ENCODE data around the gene KLK1. TPM values are rescaled to one million over a fixed set of nuclear protein-coding genes. Genes with fewer than 3 reads are reported as not detected.
"Not testable (repeated sequence)": the region's sequence is repeated elsewhere in the genome, so short reads cannot be mapped to it uniquely, and the experiment has no call there.

KLK1 gene
- total RNA-seq, 1 donor from 2014 or later: not detected

- intact Hi-C loops (cut with DNase I): no loop called here
These were observed 47.5 kb downstream of the KLK1 start for GRCh38 chr19:50776131-50776530.

GRCh38 chr19:50773454-50773853 lies 50.1 kb downstream of the KLK1 start:
- intact Hi-C loops (cut with DNase I); DNase-seq (ENCODE audit: low spot score): not testable (repeated sequence)

More at GRCh38 chr19:50776131-50776530, 47.5 kb downstream of the KLK1 start:
- no peak for DNase-seq (ENCODE audit: low spot score)

GRCh38 chr19:50772912-50773311 lies 50.7 kb downstream of the KLK1 start:
- DNase-seq (ENCODE audit: low spot score); intact Hi-C loops (cut with DNase I): not testable (repeated sequence)

GRCh38 chr19:50772476-50772875 lies 51.1 kb downstream of the KLK1 start:
- intact Hi-C loops (cut with DNase I): no loop called here
- no peak for DNase-seq (ENCODE audit: low spot score)

- intact Hi-C loops (cut with DNase I): no loop called here
- no peak for DNase-seq (ENCODE audit: low spot score)
These were observed 52.7 kb downstream of the KLK1 start for GRCh38 chr19:50770888-50771287.

- intact Hi-C loops (cut with DNase I); DNase-seq (ENCODE audit: low spot score): not testable (repeated sequence)
These were observed 53.4 kb downstream of the KLK1 start, which contains the start of gene GPR32 for GRCh38 chr19:50770164-50770563. Gene GPR32, plus strand, starts transcription at chr19:50770464. Its CDS starts 137 bp downstream, at chr19:50770601.

Other genes with a start within 250 kb of the KLK1 start
- gene SYT3, start 183.9 kb downstream of the KLK1 start, total RNA-seq: not detected
- 2.1 TPM for gene C19orf81, start 174.3 kb downstream of the KLK1 start, total RNA-seq
- 1.3 TPM for gene SHANK1, start 104.0 kb downstream of the KLK1 start, total RNA-seq
- 5.1 TPM for gene CLEC11A, start 100.4 kb downstream of the KLK1 start, total RNA-seq
- gene GPR32, start 53.3 kb downstream of the KLK1 start, total RNA-seq: not detected
- not detected for gene ACP4, start 33.4 kb downstream of the KLK1 start, total RNA-seq
- not detected for gene KLK15, start 9.8 kb upstream of the KLK1 start, total RNA-seq
- not detected for gene KLK3, start 31.1 kb upstream of the KLK1 start, total RNA-seq
- not detected for gene KLK2, start 49.7 kb upstream of the KLK1 start, total RNA-seq
- gene KLK4, start 87.6 kb upstream of the KLK1 start, total RNA-seq: not detected
- not detected for gene KLK5, start 129.3 kb upstream of the KLK1 start, total RNA-seq
- gene KLK6, start 145.8 kb upstream of the KLK1 start, total RNA-seq: not detected
- not detected for gene KLK7, start 160.1 kb upstream of the KLK1 start, total RNA-seq
- not detected for gene KLK8, start 177.8 kb upstream of the KLK1 start, total RNA-seq
- not detected for gene KLK10, start 195.9 kb upstream of the KLK1 start, total RNA-seq
- gene KLK11, start 202.8 kb upstream of the KLK1 start, total RNA-seq: not detected
- gene KLK12, start 211.2 kb upstream of the KLK1 start, total RNA-seq: not detected
- gene KLK13, start 241.3 kb upstream of the KLK1 start, total RNA-seq: not detected

All from cardiac septum (tissue), 1 donor.